Keratinocyte (primary cell): ENCODE results near the gene ITPKC. TPM values are rescaled to one million over a fixed set of nuclear protein-coding genes. Genes with fewer than 3 reads are reported as not detected.

Source experiments
- DNase-seq: peaks from one replicate; pipeline ENCODE4 v3.0.0-alpha.2; 2011; ENCODE audit warnings: low read depth, missing footprints, low spot score
- FAIRE-seq: peaks from 2 replicates; lab custom pipeline; 2011; peaks lifted over from hg19 to GRCh38; lab: Jason Lieb, UNC
- H2AFZ ChIP-seq: 2 replicates; pipeline ENCODE4 v1.6.0; 2012; ENCODE audit warnings: low read length, control low read depth, inconsistent platforms; ENCODE audit not compliant: control insufficient read depth
- H3K27ac ChIP-seq: 2 replicates; pipeline ENCODE4 v1.5.1; 2011; ENCODE audit warnings: low read length; ENCODE audit not compliant: control insufficient read depth, insufficient read depth
- H3K27me3 ChIP-seq: 3 replicates; pipeline ENCODE4 v1.6.0; 2011; ENCODE audit warnings: low read length; ENCODE audit not compliant: control insufficient read depth, insufficient read depth; ENCODE audit errors: extremely low read depth
- H3K36me3 ChIP-seq, 2 experiments: 2 replicates in 1 of 2; 3 replicates in 1 of 2; pipeline ENCODE4 v1.5.1; 2011; ENCODE audit warnings: low read length in 2 of 2, mild to moderate bottlenecking in 1 of 2; ENCODE audit not compliant: control insufficient read depth in 2 of 2, insufficient read depth in 2 of 2; ENCODE audit errors: extremely low read depth in 1 of 2
- H3K4me1 ChIP-seq: 3 replicates; pipeline ENCODE4 v1.5.1; 2011; ENCODE audit warnings: low read length; ENCODE audit not compliant: control insufficient read depth, insufficient read depth; ENCODE audit errors: extremely low read depth
- H3K4me2 ChIP-seq: 3 replicates; pipeline ENCODE4 v1.6.0; 2011; ENCODE audit warnings: low read depth, low read length; ENCODE audit not compliant: control insufficient read depth, insufficient read depth; ENCODE audit errors: extremely low read depth
- H3K4me3 ChIP-seq, 3 experiments: fragments of 200-600 bp in 1 of 3; sonication (generic) in 1 of 3; 2 replicates in 2 of 3; 3 replicates in 1 of 3; pipeline ENCODE4 v1.5.1; 2011 to 2016; ENCODE audit warnings: low read length in 3 of 3, mild to moderate bottlenecking in 3 of 3, control low read depth in 2 of 3, inconsistent platforms in 1 of 3, low read depth in 1 of 3, mixed read lengths in 1 of 3, mixed run types in 1 of 3, moderate library complexity in 1 of 3; ENCODE audit not compliant: control insufficient read depth in 2 of 3, insufficient read depth in 2 of 3; ENCODE audit errors: extremely low read depth in 1 of 3
- H3K79me2 ChIP-seq: 2 replicates; pipeline ENCODE4 v1.6.0; 2012; ENCODE audit warnings: low read length; ENCODE audit not compliant: control insufficient read depth, insufficient read depth
- H3K9ac ChIP-seq: 3 replicates; pipeline ENCODE4 v1.6.0; 2011; ENCODE audit warnings: low read length; ENCODE audit not compliant: control insufficient read depth, insufficient read depth; ENCODE audit errors: extremely low read depth
- H3K9me1 ChIP-seq: 3 replicates; pipeline ENCODE4 v1.6.0; 2011; ENCODE audit warnings: low read length; ENCODE audit not compliant: control insufficient read depth, insufficient read depth; ENCODE audit errors: extremely low read depth
- H3K9me3 ChIP-seq: 2 replicates; pipeline ENCODE4 v1.5.1; 2012; ENCODE audit warnings: low read depth, low read length; ENCODE audit not compliant: control insufficient read depth
- H4K20me1 ChIP-seq: 3 replicates; pipeline ENCODE4 v1.6.0; 2011; ENCODE audit warnings: low read length; ENCODE audit not compliant: control insufficient read depth, insufficient read depth; ENCODE audit errors: extremely low read depth
- EZH2 ChIP-seq: IDR thresholded peaks from one replicate; pipeline ENCODE4 v1.6.1; 2012; ENCODE audit warnings: inconsistent platforms, mild to moderate bottlenecking, low read length, moderate library complexity
- dilution Hi-C: fragments of 300-500 bp; cut with MboI; formaldehyde crosslinking; loops from one replicate; pipeline ENCODE4 v1.7.0; 2020; ENCODE audit warnings: low sequenced_read_pairs; ENCODE audit not compliant: extremely low pct_ligation_motif_present
- polyA plus RNA-seq, 5 experiments: library from polyadenylated mRNA; depleted of rRNA in 3 of 5; stranded (reverse) in 3 of 5; stranded (forward) in 1 of 5; unstranded in 1 of 5; fragments of >200 nt; gene quantifications; 1 replicate in 1 of 5; 2 replicates in 3 of 5; 3 replicates in 1 of 5; pipeline versions ENCODE4 v1.2.1 to v1.2.3, GENCODE V29; 2011 to 2012; ENCODE audit warnings: missing spikeins in 2 of 5, low read depth in 1 of 5, low replicate concordance in 1 of 5
- TF ChIP-seq, protein P1 (sequence below), 3 experiments: IDR thresholded peaks in 1 of 3; conservative IDR thresholded peaks in 1 of 3; optimal IDR thresholded peaks in 1 of 3; 2 replicates in 2 of 3; 3 replicates in 1 of 3; pipeline versions ENCODE3 to v1.5.1; 2011; ENCODE audit warnings: low read length in 3 of 3, mild to moderate bottlenecking in 3 of 3, moderate library complexity in 2 of 3, control low read depth in 1 of 3, inconsistent platforms in 1 of 3; ENCODE audit not compliant: insufficient read depth in 2 of 3; ENCODE audit errors: extremely low read depth in 1 of 3

The ITPKC gene
- polyA plus RNA-seq, 1 donor (not counting 4 experiments of a cell fraction or from before 2014, with no cell fraction given): 17.2 TPM

GRCh38 chr19:40718774-40719391 is 2.0 kb downstream of the ITPKC start:
- H3K79me2 ChIP-seq: peaks cover 59% of the 10 kb centered on the region
- H3K27ac ChIP-seq: peak overlapping the region; percentile 100
- DNase-seq: peak; percentile 82
- H3K9ac ChIP-seq: peak overlapping the region; percentile 100
- H3K9me3 ChIP-seq: no peaks in the 10 kb centered on the region
- H3K27me3 ChIP-seq: no peaks in the 10 kb centered on the region
- TF ChIP-seq, protein P1, sequence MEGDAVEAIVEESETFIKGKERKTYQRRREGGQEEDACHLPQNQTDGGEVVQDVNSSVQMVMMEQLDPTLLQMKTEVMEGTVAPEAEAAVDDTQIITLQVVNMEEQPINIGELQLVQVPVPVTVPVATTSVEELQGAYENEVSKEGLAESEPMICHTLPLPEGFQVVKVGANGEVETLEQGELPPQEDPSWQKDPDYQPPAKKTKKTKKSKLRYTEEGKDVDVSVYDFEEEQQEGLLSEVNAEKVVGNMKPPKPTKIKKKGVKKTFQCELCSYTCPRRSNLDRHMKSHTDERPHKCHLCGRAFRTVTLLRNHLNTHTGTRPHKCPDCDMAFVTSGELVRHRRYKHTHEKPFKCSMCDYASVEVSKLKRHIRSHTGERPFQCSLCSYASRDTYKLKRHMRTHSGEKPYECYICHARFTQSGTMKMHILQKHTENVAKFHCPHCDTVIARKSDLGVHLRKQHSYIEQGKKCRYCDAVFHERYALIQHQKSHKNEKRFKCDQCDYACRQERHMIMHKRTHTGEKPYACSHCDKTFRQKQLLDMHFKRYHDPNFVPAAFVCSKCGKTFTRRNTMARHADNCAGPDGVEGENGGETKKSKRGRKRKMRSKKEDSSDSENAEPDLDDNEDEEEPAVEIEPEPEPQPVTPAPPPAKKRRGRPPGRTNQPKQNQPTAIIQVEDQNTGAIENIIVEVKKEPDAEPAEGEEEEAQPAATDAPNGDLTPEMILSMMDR (optimal IDR thresholded peaks at IDR 0.05 in 1 of 3, IDR thresholded peaks at IDR 0.05 in 1 of 3, conservative IDR thresholded peaks at IDR 0.05 in 1 of 3; ENCODE audit: extremely low read depth in 1 of 3, insufficient read depth in 2 of 3, low read length in 3 of 3): no peak
- TF ChIP-seq EZH2: no peak
- H3K4me3 ChIP-seq: peak overlapping the region; percentile 62 to 90 (median 86)
- H2AFZ ChIP-seq: no peak overlapping the region
- peaks cover 8 to 13% of the 10 kb centered on the region in 2 experiments for H3K36me3 ChIP-seq
- H3K9me1 ChIP-seq: no peaks in the 10 kb centered on the region
- no peak for FAIRE-seq
- H3K4me2 ChIP-seq: peak overlapping the region; percentile 88
- dilution Hi-C loops: no loop called here
- H3K4me1 ChIP-seq: peaks cover 41% of the 10 kb centered on the region
- peaks cover 3% of the 10 kb centered on the region for H4K20me1 ChIP-seq

DNA sequence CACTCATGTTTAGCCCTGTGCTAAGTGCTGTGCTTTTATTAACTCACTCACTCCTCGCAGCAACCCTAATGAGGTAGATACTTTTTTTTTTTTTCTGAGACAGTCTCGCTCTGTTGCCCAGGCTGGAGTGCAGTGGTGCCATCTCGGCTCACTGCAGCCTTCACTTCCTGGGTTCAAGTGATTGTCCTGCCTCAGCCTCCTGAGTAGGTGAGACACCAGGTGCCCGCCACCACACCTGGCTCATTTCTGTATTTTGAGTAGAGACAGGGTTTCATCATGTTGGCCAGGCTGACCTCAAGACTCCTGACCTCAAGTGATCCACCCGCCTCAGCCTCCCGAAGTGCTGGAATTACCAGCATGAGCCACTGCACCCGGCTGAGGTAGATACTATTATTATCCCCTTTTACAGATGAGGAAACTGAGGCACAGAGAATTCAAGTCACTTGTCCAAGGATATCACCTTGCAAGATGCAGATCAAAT is 2.5 kb downstream of the ITPKC start:
- Histone ChIP-seq H4K20me1 (peaks cover 3% of the 10 kb centered on the region), H3K4me2 (peak overlapping the region; percentile 88), H3K9me1 (no peaks in the 10 kb centered on the region), H3K79me2 (peaks cover 64% of the 10 kb centered on the region), H3K27me3 (no peaks in the 10 kb centered on the region), H3K9ac (peak overlapping the region; percentile 100), H3K9me3 (no peaks in the 10 kb centered on the region), H3K4me1 (peaks cover 38% of the 10 kb centered on the region), H2AFZ (no peak overlapping the region), H3K36me3 (peaks cover 10 to 18% of the 10 kb centered on the region in 2 experiments), H3K4me3 (peak overlapping the region; percentile 62 to 90 (median 86)), H3K27ac (peak overlapping the region; percentile 100)
- TF ChIP-seq EZH2: no peak
- TF ChIP-seq, protein P1 (optimal IDR thresholded peaks at IDR 0.05 in 1 of 3, IDR thresholded peaks at IDR 0.05 in 1 of 3, conservative IDR thresholded peaks at IDR 0.05 in 1 of 3; ENCODE audit: extremely low read depth in 1 of 3, insufficient read depth in 2 of 3, low read length in 3 of 3): no peak
- FAIRE-seq (no peak), DNase-seq (no peak)
- dilution Hi-C loops: no loop called here
